GM06990 (cell line): ENCODE data around the gene AGPAT1.

Experiments
- DNase-seq: peaks from one replicate; pipeline ENCODE4 v3.0.0-alpha.2; 2011; ENCODE audit not compliant: insufficient read length; ENCODE audit errors: extremely low read depth
- H3K27me3 ChIP-seq: replicated peaks from 2 replicates; pipeline ENCODE4 v1.6.0; 2011; ENCODE audit warnings: low read length; ENCODE audit not compliant: control insufficient read depth, insufficient read depth
- H3K36me3 ChIP-seq: 2 replicates; pipeline ENCODE4 v1.5.1; 2011; ENCODE audit warnings: low read length; ENCODE audit not compliant: control insufficient read depth, insufficient read depth
- H3K4me3 ChIP-seq: replicated peaks from 2 replicates; pipeline ENCODE4 v1.5.1; 2011; ENCODE audit warnings: low read depth, mild to moderate bottlenecking, control low read depth, low read length
- TF ChIP-seq, protein P1 (sequence below): IDR thresholded peaks from 2 replicates; pipeline ENCODE4 v1.5.1; 2011; ENCODE audit warnings: low read length, control low read depth, mild to moderate bottlenecking, inconsistent platforms; ENCODE audit not compliant: insufficient read depth, poor library complexity, severe bottlenecking

Gene AGPAT1

DNA sequence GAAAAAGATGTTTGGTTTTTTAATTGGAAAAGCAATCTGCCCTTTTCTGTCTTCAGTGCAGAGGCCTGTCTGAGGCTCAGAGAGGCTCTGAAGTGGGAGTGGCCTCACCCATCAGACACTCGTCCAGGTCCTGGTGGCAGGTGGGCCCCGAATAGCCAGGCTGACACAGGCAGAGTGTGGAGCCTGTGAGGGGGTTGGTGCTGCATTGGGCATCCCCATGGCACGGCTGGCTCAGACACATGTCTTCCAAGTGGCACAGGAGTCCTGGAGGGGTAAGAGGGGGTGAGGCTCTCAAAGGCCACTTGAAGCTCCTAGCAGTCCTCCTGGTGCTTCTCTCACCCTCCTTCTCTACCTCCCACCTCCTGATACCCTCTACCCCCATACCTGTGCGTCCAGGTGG is 44.1 kb upstream of the AGPAT1 start:
- no peak for DNase-seq
- H3K27me3 ChIP-seq = no peaks in the 10 kb centered on the region; the same call in none of the 2 replicates
- TF ChIP-seq, protein P1, sequence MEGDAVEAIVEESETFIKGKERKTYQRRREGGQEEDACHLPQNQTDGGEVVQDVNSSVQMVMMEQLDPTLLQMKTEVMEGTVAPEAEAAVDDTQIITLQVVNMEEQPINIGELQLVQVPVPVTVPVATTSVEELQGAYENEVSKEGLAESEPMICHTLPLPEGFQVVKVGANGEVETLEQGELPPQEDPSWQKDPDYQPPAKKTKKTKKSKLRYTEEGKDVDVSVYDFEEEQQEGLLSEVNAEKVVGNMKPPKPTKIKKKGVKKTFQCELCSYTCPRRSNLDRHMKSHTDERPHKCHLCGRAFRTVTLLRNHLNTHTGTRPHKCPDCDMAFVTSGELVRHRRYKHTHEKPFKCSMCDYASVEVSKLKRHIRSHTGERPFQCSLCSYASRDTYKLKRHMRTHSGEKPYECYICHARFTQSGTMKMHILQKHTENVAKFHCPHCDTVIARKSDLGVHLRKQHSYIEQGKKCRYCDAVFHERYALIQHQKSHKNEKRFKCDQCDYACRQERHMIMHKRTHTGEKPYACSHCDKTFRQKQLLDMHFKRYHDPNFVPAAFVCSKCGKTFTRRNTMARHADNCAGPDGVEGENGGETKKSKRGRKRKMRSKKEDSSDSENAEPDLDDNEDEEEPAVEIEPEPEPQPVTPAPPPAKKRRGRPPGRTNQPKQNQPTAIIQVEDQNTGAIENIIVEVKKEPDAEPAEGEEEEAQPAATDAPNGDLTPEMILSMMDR = no peak

DNA sequence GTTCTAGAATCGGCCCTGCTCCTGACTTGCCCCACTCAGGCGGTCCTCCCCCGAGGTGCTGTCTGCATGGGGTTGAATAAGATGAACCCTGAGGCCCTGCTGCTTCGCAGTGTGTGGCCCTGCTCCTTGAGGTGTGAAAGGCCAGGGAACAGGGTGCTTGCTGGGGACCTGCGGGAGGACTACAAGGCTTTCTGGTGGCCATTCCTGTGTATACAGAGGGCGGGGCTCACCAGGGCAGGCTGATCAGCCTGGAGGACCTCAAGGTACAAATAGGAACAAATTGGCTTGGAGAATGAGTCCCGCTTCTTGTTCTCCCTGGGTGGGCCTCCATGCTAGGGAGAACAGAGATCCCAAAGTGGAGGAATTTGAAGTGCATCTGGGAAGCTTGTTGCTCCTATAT is 42.3 kb upstream of the AGPAT1 start:
- no peaks in the 10 kb centered on the region; the same call in none of the 2 replicates for H3K27me3 ChIP-seq
- DNase-seq = no peak
- TF ChIP-seq, protein P1 = no peak

More for the DNA sequence above, 44.1 kb upstream of the AGPAT1 start:
- no peaks in the 10 kb centered on the region for H3K36me3 ChIP-seq
- no peak overlapping the region for H3K4me3 ChIP-seq

DNA sequence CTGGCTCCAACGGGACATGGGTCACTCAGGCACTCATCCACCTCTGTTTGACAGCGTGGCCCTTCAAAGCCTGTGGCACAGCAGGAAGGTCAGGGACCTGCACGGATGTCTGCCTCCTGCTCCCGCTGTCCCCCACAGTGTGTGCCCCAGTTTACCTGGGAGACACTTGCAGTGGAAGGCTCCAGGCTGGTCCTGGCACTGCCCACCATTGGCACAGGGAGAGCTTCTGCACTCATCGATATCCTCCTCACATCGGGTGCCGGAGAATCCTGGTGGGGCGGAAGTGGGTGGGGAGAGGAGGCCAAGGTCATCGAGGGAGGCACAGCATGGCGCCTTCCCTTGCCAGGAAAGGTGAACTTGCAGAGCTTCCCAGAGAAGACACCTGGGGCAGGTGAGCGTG is 41.1 kb upstream of the AGPAT1 start:
- no peak for DNase-seq
- Histone ChIP-seq H3K4me3 (no peak overlapping the region), H3K27me3 (no peaks in the 10 kb centered on the region; the same call in none of the 2 replicates), H3K36me3 (no peaks in the 10 kb centered on the region)
- TF ChIP-seq, protein P1 = no peak

More for the DNA sequence above, 42.3 kb upstream of the AGPAT1 start:
- no peaks in the 10 kb centered on the region for H3K36me3 ChIP-seq
- no peak overlapping the region for H3K4me3 ChIP-seq

DNA sequence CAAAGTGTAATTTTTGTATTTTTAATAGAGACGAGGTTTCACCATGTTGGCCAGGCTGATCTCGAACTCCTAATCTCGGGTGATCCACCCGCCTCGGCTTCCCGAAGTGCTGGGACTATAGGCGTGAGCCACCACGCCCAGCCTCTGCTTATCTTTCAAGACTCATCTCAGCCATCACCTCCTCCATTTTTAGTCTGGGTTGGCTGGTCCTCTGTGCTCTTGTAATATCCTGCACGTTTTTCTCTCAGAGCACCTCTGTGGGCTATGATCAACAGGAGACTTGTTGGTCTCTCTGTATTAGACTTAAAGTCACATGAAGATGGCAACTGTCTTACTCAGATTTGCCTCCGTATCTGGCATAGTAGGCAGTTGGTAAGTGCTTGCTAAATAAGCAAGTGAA is 40.4 kb upstream of the AGPAT1 start:
- H3K4me3 ChIP-seq = no peak overlapping the region
- DNase-seq = no peak
- H3K36me3 ChIP-seq = no peaks in the 10 kb centered on the region
- TF ChIP-seq, protein P1 = no peak
- no peaks in the 10 kb centered on the region; the same call in none of the 2 replicates for H3K27me3 ChIP-seq

DNA sequence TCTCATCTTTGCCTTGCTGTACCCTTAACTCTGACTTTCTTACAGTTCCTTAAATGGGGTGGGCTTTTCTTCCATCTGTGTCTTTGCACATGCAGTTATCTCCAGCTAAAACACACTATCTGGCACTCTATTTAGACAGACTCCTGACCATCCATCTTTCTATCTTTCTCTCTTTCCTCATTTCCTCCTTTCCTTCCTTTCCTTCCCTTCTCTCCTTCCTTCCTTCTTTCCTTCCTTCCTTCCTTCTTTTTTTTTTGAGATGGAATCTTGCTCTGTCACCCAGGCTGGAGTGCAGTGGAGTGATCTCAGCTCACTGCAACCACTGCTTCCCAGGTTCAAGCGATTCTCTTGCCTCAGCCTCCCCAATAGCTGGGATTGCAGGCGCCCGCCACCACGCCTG is 39.7 kb upstream of the AGPAT1 start:
- TF ChIP-seq, protein P1 = no peak
- H3K4me3 ChIP-seq = no peak overlapping the region
- H3K27me3 ChIP-seq = no peaks in the 10 kb centered on the region; the same call in none of the 2 replicates
- no peak for DNase-seq
- H3K36me3 ChIP-seq = no peaks in the 10 kb centered on the region

DNA sequence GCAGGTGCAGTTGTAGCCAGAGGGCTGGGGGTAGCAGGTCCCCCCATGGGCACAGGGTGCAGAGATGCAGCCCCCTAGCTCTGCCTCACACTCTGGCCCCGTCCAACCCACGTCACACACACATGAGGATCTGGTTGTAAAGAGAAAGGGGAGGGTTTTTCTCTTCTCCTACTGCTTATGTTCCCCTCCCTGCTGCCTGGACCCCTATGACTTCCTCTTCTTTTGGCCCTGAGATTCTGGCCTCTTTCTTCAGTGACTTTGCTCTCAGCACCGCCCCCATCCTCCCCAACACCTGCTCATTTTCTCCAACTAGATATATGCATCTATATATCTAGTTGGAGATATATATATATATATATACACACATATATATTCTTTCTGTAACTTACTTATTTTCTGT is 38.2 kb upstream of the AGPAT1 start:
- Histone ChIP-seq H3K36me3 (no peaks in the 10 kb centered on the region), H3K27me3 (no peaks in the 10 kb centered on the region; the same call in none of the 2 replicates), H3K4me3 (no peak overlapping the region)
- TF ChIP-seq, protein P1 = no peak
- DNase-seq = no peak
